Left lobe of liver (tissue), 2 donors: ENCODE measurements around the gene PECR. TPM values are rescaled to one million over a fixed set of nuclear protein-coding genes. Genes with fewer than 3 reads are reported as not detected.
A peak's percentile ranks its signal among the peaks of the same experiment; 100 is the strongest.
"Not testable (repeated sequence)": the region's sequence is repeated elsewhere in the genome, so short reads cannot be mapped to it uniquely, and the experiment has no call there.

Experiments
- ATAC-seq: fragments of 200-7000 bp; cut with Tn5 transposase; one replicate; pipeline ENCODE4 v1.9.1; 2020; ENCODE audit warnings: mild to moderate bottlenecking, moderate library complexity
- DNase-seq: peaks from one replicate; pipeline ENCODE4 v3.0.0-alpha.2; 2020; ENCODE audit warnings: low spot score
- total RNA-seq: library from RNA; stranded (reverse); gene quantifications from one replicate; pipeline ENCODE4 v1.2.1, GENCODE V29; 2021
- donor health status: DM: no; HTN: no; CAD: no; lungs with moderate emphysema.
- donor health status: DM: no; HTN: yes; CAD: no.

The PECR gene
- total RNA-seq, 1 donor from 2014 or later, result 95.5 TPM

DNA sequence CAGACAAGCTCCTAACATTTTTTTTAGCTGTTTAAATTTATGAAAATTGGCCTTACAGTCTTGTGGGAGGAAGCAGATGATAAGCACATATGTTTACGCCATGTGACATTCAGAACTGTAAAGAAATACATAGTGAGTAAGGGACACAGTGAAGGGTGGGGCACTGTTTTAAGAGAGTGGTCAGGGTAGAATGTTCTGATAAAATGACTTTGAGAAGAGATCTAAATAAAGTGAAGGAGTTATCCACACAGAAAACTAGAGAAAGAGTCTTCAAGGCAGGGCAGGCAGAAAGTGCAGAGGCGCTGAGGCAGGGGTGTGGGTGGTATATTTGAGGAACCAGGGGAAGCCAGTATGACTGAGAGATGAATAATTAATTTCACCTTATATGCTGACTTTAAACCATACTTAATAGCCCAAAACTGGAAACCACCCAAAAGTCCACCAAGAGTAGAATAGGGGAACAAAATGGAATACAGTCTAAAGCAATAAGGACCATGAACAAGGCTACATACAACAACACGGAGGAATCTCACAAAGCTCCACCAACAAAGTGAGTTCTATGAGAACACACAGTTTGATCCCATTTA, 76.8 kb downstream of the PECR start:
- ATAC-seq, result no peak
- DNase-seq, result no peak

DNA sequence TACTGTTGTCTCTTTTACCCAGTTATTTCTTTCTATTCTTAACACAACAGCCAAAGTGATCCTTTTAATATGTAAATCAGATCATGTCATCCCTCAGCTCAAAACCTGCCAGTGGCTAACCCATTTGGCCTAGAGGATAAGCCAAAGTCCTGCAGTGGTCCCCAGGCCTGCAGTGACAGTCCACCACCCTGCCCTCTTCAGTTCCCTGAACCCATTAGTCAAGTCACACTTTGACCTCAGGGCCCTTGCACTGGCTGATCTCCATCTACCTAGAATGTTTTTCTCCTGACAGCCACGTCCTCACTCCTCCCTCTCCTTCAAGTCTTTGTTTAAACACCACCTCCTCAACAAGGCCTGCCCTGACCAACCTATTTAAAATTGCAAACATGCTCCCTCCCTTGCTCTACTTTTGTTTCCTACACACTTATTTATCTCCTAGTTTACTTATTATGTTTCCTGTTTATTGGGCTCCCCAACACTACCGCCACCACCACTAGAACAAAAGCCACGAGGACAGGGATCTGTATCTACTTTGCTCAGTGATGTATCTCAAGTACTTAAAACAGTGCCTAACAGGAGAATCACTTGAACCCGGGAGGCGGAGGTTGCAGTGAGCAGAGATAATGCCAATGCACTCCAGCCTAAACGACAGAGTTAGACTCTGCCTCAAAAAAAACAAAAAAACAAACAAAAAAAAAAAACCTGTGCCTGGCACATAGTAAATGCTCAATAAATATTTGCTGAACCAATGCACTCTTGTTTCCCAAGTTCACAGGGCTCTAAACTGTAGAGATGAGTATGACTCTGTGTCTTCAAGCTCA, 77.5 kb downstream of the PECR start:
- ATAC-seq (peak; percentile 34), DNase-seq (no peak)

DNA sequence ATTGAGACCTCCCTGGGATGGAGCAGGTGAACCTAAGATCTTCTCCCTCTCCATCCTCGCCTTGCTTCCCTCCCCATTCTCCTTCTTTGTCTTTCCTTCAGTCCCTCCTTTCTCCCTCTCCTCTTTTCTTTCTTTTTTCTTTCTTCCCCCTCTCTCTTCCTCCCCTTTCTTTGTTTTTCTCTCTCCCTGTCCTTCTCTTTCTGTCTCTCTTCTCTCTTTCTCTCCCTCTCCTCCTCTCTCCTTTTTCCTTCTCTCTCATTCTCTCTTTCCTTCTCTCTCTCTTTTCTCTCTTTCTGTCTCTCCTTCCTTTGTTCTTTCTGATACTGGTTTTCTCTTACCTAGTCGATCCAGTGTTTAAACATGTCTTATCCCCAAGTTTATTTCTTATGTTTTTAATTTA, 78.9 kb downstream of the PECR start:
- no peak for DNase-seq
- ATAC-seq, result no peak

DNA sequence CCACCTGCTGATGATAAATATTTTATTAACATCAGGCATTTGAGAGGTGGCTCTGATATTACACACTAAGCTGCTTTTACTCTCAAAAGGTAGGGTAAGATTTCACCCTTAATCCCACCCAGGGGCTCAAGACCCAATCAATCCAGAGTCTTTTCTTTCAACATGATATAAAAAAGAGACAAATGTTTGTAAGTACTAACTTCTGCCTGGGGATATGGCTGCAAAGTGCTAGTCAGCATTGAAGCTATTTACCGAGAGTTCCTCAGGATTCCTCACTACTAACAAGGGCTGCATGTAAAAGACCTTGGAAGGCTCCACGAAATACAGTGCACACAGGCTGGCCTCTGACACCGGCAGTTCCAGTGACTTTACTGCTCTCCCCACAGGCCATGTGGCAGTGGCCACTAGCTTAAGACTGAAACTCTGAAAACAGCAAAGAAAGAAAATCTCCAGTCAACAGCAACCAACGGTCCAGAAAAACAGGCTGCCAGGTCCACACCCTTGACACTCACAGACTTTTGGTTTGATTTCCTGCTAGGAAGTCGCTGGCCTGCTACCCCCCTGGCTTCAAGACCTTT, 79.4 kb downstream of the PECR start:
- ATAC-seq (no peak), DNase-seq (no peak)

DNA sequence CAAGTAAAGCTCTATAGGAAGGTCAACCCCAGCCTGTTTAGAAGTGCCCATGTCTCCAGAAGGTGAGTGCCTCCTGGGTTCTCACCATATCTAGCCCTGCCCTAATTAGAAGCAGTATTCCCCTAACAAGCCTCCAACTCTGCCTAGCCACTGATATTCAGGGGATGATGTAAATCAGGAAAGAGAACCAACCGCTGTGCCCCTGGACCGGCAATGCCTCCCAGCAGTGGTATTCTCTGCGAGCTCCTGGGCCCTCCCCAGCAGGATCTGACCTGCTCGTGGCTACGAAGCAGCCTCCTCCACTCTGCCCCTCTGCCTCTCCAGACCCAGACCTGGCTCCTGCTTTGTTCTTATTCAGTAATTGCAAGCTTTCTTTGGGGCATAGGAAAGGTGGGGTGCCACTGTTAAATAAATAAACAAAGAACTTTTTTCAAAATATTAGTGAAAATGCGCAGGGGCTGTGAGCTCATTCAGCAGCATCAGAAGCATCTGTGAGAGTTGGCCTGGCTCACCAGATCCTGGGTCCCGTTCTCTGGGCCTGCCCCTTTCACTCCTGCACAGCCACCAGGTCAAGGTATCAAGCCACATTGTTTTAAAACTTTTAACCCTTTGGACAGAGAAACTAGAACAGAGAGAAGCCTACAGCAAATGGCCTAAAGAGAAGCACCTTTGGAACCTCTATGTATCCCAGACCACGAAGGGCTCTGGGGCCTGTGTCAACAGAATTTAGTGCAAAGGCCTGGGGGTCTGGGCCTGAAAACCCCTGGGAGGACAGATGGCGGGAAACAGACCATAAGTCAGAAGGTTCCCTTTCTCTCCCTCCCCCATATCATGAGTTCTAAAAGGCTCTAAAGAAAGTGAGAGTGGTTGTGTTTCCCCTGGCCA, 80.2 kb downstream of the PECR start:
- no peak for DNase-seq
- ATAC-seq, result peak; percentile 4

DNA sequence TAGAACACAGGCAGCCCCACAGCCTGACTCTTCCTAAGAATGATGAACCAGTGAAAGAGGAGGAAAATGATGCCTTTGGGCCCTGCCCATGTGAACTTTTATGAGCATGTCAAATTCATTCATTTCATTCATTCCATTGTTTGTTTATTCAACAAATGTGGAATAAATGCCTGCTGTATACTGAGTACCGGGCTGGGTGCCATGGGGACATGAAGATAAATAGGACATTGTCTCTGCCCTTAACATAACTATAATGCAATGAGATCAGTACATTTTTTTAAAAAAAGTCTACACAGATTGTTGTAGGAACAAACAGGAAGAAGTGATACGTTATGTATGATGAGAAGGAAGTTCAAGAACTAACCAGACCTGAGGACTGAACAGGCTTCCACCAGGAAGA, 83.0 kb downstream of the PECR start:
- DNase-seq (no peak), ATAC-seq (no peak)

DNA sequence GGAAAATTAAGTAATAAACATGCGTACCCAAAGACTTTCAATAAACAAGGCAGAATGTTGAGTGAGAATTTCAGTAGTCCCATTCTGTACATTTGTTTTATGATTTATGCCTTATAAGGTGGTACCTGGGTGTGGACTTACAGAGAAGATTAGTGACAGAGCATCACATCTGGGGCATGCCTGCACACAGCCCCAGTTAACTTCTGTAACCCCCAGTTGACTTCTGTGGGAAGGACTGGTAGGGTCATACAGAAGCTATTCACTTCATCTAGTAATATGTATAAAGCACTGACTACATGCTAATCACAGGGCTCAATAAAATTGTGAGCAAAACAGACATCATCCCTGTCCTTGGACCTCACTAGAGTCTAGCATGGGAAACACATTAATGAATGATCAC, 84.4 kb downstream of the PECR start:
- DNase-seq, result no peak
- ATAC-seq, result no peak

DNA sequence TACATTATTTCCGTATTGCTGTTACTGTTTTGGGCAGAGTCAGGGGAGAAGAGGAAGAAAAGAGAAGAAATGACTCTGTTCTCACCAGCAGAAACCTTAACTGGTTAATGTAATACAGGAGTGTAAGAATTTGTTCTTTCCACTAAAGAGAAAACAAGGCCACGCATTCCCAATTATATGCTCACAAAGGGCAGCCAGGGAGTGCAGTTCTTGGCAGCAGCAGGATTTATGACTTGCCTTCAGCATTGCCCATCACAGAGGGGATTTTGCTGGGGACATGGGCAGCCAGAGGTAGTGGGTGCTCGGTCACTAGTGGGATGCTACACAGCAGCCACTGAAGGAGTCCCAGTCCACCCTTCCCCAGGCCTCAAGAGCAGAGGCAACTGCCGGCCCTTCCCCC, 86.7 kb downstream of the PECR start:
- ATAC-seq (peak; percentile 41), DNase-seq (no peak)

DNA sequence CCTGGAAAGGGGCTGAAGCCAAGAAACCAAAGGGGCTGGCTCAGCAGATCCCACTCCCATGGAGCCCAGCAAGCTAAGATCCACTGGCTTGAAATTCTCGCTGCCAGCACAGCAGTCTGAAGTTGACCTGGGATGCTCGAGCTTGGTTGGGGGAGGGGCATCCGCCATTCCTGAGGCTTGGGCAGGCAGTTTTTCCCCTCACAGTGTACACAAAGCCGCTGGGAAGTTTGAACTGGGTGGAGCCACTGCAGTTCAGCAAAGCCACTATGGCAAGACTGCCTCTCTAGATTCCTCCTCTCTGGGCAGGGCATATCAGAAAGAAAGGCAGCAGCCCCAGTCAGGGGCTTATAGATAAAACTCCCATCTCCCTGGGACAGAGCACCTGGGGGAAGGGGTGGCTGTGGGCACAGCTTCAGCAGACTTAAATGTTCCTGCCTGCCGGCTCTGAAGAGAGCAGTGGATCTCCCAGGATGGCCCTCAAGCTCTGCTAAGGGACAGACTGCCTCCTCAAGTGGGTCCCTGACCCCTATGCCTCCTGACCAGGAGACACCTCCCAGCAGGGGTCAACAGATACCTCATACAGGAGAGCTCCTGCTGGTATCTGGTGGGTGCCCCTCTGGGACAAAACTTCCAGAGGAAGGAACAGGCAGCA, 92.9 kb downstream of the PECR start:
- not testable (repeated sequence) for DNase-seq
- ATAC-seq, result peak; percentile 66

Other genes starting within 250 kb of the PECR start
- gene MREG, start 68.3 kb downstream of the PECR start, total RNA-seq, result 6.2 TPM
- 1.5 TPM for gene TMEM169, start 110 bp upstream of the PECR start, total RNA-seq
- 101 TPM for gene XRCC5, start 27.5 kb upstream of the PECR start, total RNA-seq